ENCODE measurements around the gene KICS2. TPM values are rescaled to one million over a fixed set of nuclear protein-coding genes. Genes with fewer than 3 reads are reported as not detected.

The KICS2 gene
- polyA plus RNA-seq, 1 donor: 3.6 TPM

Other genes starting within 250 kb of the KICS2 start
- gene C12orf56, start 168.5 kb upstream of the KICS2 start, polyA plus RNA-seq (ENCODE audit: insufficient read length): 2.7 TPM
- gene XPOT, start 182.1 kb upstream of the KICS2 start, polyA plus RNA-seq (ENCODE audit: insufficient read length): 37.6 TPM
- 16.8 TPM for gene TBK1, start 229.8 kb upstream of the KICS2 start, polyA plus RNA-seq (ENCODE audit: insufficient read length)

All from hindlimb muscle (tissue), 1 donor.